ENCODE results near the gene ASTE1. TPM values are rescaled to one million over a fixed set of nuclear protein-coding genes. Genes with fewer than 3 reads are reported as not detected.
A peak's percentile ranks its signal among the peaks of the same experiment; 100 is the strongest.

ASTE1 gene
- total RNA-seq, 1 donor from 2014 or later: 4.8 TPM

DNA sequence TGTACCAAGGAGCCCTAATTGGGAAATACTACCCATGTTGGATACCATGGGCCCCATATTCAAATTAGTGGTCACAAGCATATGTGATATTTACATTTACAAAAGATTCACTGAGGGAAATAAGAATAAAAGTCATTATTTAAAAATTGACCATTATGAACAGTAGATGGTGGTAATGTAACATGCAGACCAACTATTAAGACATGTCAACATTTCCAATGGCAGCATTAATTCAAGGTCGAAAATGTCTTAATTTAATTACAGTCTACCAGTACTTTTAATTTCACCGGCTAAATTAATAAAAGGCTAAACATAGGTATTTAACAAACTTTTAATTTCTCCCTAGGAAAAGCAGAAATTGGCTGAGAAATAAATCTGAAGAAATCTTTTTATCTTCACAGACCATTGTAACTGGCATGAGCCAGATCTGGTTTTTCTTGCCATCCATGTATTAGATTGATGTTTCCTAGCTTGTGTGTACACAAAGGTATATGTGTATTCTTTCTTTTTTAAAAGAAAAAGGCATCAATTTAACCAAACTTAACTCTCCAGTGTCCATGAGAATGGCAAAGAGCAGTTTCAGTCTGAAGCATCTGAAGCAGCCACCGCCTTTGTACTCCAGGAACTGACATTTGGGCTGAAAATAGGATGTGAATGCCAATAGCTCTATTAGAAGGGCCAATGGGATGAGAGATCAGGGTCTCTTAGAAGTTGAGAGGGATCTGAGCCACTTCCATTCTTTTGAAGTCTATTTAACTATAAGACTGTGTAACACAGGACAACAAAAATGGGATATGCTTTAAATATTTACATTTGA, 26.6 kb upstream of the ASTE1 start:
- Mint-ChIP-seq H3K27me3 (ENCODE audit: low read depth, unreplicated experiment) (no peaks in the 10 kb centered on the region), H3K9me3 (ENCODE audit: unreplicated experiment) (no peaks in the 10 kb centered on the region), H3K4me1 (ENCODE audit: low read depth, unreplicated experiment) (no peaks in the 10 kb centered on the region), H3K4me3 (ENCODE audit: unreplicated experiment) (no peak overlapping the region), H3K36me3 (ENCODE audit: low read depth, unreplicated experiment) (peaks cover 1% of the 10 kb centered on the region), H3K27ac (ENCODE audit: unreplicated experiment) (no peak overlapping the region)
- no peak for DNase-seq (ENCODE audit: low read depth)
- no peaks in the 10 kb centered on the region for H4K20me1 ChIP-seq (ENCODE audit: insufficient read depth, low read length)
- no peak overlapping the region for H3K4me3 ChIP-seq (ENCODE audit: insufficient read depth, low read depth, low read length)
- H3K36me3 ChIP-seq (ENCODE audit: insufficient read depth, low read length): no peaks in the 10 kb centered on the region
- no peak overlapping the region for H3K27ac ChIP-seq (ENCODE audit: low read depth, low read length)
- TF ChIP-seq EZH2 (IDR thresholded peaks at IDR 0.05; ENCODE audit: insufficient read depth, low read length): no peak
- TF ChIP-seq, protein P1, sequence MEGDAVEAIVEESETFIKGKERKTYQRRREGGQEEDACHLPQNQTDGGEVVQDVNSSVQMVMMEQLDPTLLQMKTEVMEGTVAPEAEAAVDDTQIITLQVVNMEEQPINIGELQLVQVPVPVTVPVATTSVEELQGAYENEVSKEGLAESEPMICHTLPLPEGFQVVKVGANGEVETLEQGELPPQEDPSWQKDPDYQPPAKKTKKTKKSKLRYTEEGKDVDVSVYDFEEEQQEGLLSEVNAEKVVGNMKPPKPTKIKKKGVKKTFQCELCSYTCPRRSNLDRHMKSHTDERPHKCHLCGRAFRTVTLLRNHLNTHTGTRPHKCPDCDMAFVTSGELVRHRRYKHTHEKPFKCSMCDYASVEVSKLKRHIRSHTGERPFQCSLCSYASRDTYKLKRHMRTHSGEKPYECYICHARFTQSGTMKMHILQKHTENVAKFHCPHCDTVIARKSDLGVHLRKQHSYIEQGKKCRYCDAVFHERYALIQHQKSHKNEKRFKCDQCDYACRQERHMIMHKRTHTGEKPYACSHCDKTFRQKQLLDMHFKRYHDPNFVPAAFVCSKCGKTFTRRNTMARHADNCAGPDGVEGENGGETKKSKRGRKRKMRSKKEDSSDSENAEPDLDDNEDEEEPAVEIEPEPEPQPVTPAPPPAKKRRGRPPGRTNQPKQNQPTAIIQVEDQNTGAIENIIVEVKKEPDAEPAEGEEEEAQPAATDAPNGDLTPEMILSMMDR (IDR thresholded peaks at IDR 0.05; ENCODE audit: insufficient read depth, low read depth, low read length): peak; percentile 33
- H3K4me2 ChIP-seq (ENCODE audit: low read length): no peak overlapping the region
- H3K9ac ChIP-seq (ENCODE audit: low read length): no peak overlapping the region
- H3K27me3 ChIP-seq (ENCODE audit: insufficient read depth, low read length): no peaks in the 10 kb centered on the region
- H3K4me1 ChIP-seq (ENCODE audit: insufficient read depth, low read length): no peaks in the 10 kb centered on the region
- H3K9me3 ChIP-seq (ENCODE audit: insufficient read depth, low read depth, low read length): no peaks in the 10 kb centered on the region
- H3K79me2 ChIP-seq (ENCODE audit: insufficient read depth, low read length): no peaks in the 10 kb centered on the region
- FAIRE-seq: no peak
- no peak overlapping the region for H2AFZ ChIP-seq (ENCODE audit: low read depth, low read length)

DNA sequence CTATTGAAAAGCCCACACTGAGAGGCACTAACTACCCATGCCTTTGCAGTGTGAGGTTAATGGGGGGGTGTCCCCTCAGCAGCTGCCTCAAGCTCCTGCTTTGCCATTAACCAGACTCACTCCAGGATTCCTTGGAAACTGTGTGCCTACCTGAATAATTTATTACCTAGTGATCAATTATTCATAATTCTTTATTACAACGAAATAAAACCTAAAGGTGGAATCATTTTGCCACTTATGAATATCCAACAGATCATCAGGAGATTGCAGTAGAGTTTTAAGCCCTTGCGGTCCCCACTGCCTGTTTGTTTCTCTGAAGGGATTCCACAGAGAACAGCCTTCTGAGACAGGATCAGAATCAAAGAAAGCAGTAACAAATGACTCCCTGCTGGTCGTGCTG, 23.4 kb upstream of the ASTE1 start:
- no peaks in the 10 kb centered on the region for H3K36me3 ChIP-seq (ENCODE audit: insufficient read depth, low read length)
- no peaks in the 10 kb centered on the region for H3K9me3 Mint-ChIP-seq (ENCODE audit: unreplicated experiment)
- H3K9ac ChIP-seq (ENCODE audit: low read length): no peak overlapping the region
- H3K27me3 ChIP-seq (ENCODE audit: insufficient read depth, low read length): no peaks in the 10 kb centered on the region
- no peak overlapping the region for H2AFZ ChIP-seq (ENCODE audit: low read depth, low read length)
- no peak overlapping the region for H3K27ac ChIP-seq (ENCODE audit: low read depth, low read length)
- H3K4me3 Mint-ChIP-seq (ENCODE audit: unreplicated experiment): no peak overlapping the region
- no peak overlapping the region for H3K4me3 ChIP-seq (ENCODE audit: insufficient read depth, low read depth, low read length)
- H3K4me1 Mint-ChIP-seq (ENCODE audit: low read depth, unreplicated experiment): no peaks in the 10 kb centered on the region
- H4K20me1 ChIP-seq (ENCODE audit: insufficient read depth, low read length): no peaks in the 10 kb centered on the region
- TF ChIP-seq, protein P1 (IDR thresholded peaks at IDR 0.05; ENCODE audit: insufficient read depth, low read depth, low read length): no peak
- no peak for TF ChIP-seq EZH2 (IDR thresholded peaks at IDR 0.05; ENCODE audit: insufficient read depth, low read length)
- FAIRE-seq (no peak), DNase-seq (ENCODE audit: low read depth) (no peak)
- no peaks in the 10 kb centered on the region for H3K27me3 Mint-ChIP-seq (ENCODE audit: low read depth, unreplicated experiment)
- H3K79me2 ChIP-seq (ENCODE audit: insufficient read depth, low read length): no peaks in the 10 kb centered on the region
- no peak overlapping the region for H3K27ac Mint-ChIP-seq (ENCODE audit: unreplicated experiment)
- no peak overlapping the region for H3K4me2 ChIP-seq (ENCODE audit: low read length)
- H3K4me1 ChIP-seq (ENCODE audit: insufficient read depth, low read length): no peaks in the 10 kb centered on the region
- peaks cover 1% of the 10 kb centered on the region for H3K36me3 Mint-ChIP-seq (ENCODE audit: low read depth, unreplicated experiment)
- H3K9me3 ChIP-seq (ENCODE audit: insufficient read depth, low read depth, low read length): no peaks in the 10 kb centered on the region

DNA sequence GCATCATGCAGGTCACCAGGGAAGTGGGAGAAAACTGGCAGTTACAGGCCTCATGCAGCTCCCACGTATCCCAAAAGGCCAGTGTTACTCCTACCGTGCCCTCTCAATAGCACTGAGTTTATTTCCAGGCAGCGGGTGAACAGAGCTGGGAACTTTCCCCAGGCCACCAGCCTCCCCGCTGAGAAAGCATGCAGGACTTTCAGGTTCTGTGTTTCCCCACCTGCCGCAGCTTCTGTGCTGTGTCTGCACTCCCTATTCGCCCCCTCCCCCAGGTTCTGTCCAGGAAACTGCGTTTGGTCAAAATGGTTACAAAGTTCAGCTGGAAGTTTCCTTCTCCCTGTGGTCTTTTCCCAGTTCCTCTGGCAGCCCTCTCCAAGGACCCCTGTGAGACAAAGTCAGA, 21.4 kb upstream of the ASTE1 start:
- Mint-ChIP-seq H3K4me3 (ENCODE audit: unreplicated experiment) (no peak overlapping the region), H3K9me3 (ENCODE audit: unreplicated experiment) (peaks cover 3% of the 10 kb centered on the region), H3K36me3 (ENCODE audit: low read depth, unreplicated experiment) (peaks cover 9% of the 10 kb centered on the region), H3K27ac (ENCODE audit: unreplicated experiment) (no peak overlapping the region), H3K27me3 (ENCODE audit: low read depth, unreplicated experiment) (no peaks in the 10 kb centered on the region), H3K4me1 (ENCODE audit: low read depth, unreplicated experiment) (no peaks in the 10 kb centered on the region)
- no peak for TF ChIP-seq EZH2 (IDR thresholded peaks at IDR 0.05; ENCODE audit: insufficient read depth, low read length)
- TF ChIP-seq, protein P1 (IDR thresholded peaks at IDR 0.05; ENCODE audit: insufficient read depth, low read depth, low read length): no peak
- no peak overlapping the region for H3K27ac ChIP-seq (ENCODE audit: low read depth, low read length)
- no peak overlapping the region for H3K9ac ChIP-seq (ENCODE audit: low read length)
- H3K27me3 ChIP-seq (ENCODE audit: insufficient read depth, low read length): no peaks in the 10 kb centered on the region
- no peaks in the 10 kb centered on the region for H4K20me1 ChIP-seq (ENCODE audit: insufficient read depth, low read length)
- no peaks in the 10 kb centered on the region for H3K9me3 ChIP-seq (ENCODE audit: insufficient read depth, low read depth, low read length)
- no peak overlapping the region for H3K4me3 ChIP-seq (ENCODE audit: insufficient read depth, low read depth, low read length)
- no peak overlapping the region for H3K4me2 ChIP-seq (ENCODE audit: low read length)
- H3K79me2 ChIP-seq (ENCODE audit: insufficient read depth, low read length): no peaks in the 10 kb centered on the region
- no peaks in the 10 kb centered on the region for H3K4me1 ChIP-seq (ENCODE audit: insufficient read depth, low read length)
- no peak for FAIRE-seq
- H2AFZ ChIP-seq (ENCODE audit: low read depth, low read length): no peak overlapping the region
- no peak for DNase-seq (ENCODE audit: low read depth)
- no peaks in the 10 kb centered on the region for H3K36me3 ChIP-seq (ENCODE audit: insufficient read depth, low read length)

Data from astrocyte (in vitro differentiated cells and primary cell).